Left ventricle myocardium superior (tissue), 1 donor: Measurements from ENCODE around the gene NFIA. TPM values are rescaled to one million over a fixed set of nuclear protein-coding genes. Genes with fewer than 3 reads are reported as not detected.
"Not testable (repeated sequence)": the region's sequence is repeated elsewhere in the genome, so short reads cannot be mapped to it uniquely, and the experiment has no call there.

Experiments used
- ATAC-seq: fragments of 200-7000 bp; cut with Tn5 transposase; one replicate; pipeline ENCODE4 v1.9.1; 2020; ENCODE audit warnings: mild to moderate bottlenecking, moderate library complexity
- DNase-seq: peaks from one replicate; pipeline ENCODE4 v3.0.0-alpha.2; 2020
- intact Hi-C: fragments of 100-400 bp; cut with micrococcal nuclease; formaldehyde crosslinking; loops from one replicate; pipeline ENCODE4 v1.11.0; 2022
- total RNA-seq: library from RNA; stranded (reverse); fragmentation: NEBNext Ultra II Directional; extraction: Animal tissue kit (Norgen Biotek cat#: 25700); gene quantifications from one replicate; pipeline ENCODE4 v1.2.1, GENCODE V29; 2021
- donor health status: DM: no; HTN: yes; CAD: no; lungs with severe emphysema.

Gene NFIA
- total RNA-seq, 1 donor from 2014 or later = 102 TPM

GRCh38 chr1:61114178-61114870, 32.0 kb downstream of the NFIA start:
- intact Hi-C loops = no loop called here
- ATAC-seq (no peak), DNase-seq (no peak)

- no peak for DNase-seq
- intact Hi-C loops = no loop called here
- no peak for ATAC-seq
These were observed 33.1 kb downstream of the NFIA start for GRCh38 chr1:61115436-61115835.

- intact Hi-C loops = no loop called here
- peak; percentile 34 for ATAC-seq
- DNase-seq = no peak
These were observed 34.1 kb downstream of the NFIA start for GRCh38 chr1:61116421-61116820.

- no peak for ATAC-seq
- DNase-seq = no peak
- intact Hi-C loops = no loop called here
These were observed 34.9 kb downstream of the NFIA start for GRCh38 chr1:61117283-61117682.

- ATAC-seq (no peak), DNase-seq (no peak)
- intact Hi-C loops = no loop called here
These were observed 36.7 kb downstream of the NFIA start for GRCh38 chr1:61119085-61119484.

- intact Hi-C loops = no loop called here
- ATAC-seq (peak; percentile 38), DNase-seq (no peak)
These were observed 38.0 kb downstream of the NFIA start for GRCh38 chr1:61120246-61120840.

- ATAC-seq = peak; percentile 72
- intact Hi-C loops = no loop called here
- no peak for DNase-seq
These were observed 38.6 kb downstream of the NFIA start for GRCh38 chr1:61120998-61121397.

GRCh38 chr1:61121631-61122030, 39.3 kb downstream of the NFIA start:
- DNase-seq (no peak), ATAC-seq (no peak)
- intact Hi-C loops = no loop called here

- no peak for ATAC-seq
- DNase-seq = no peak
- intact Hi-C loops = no loop called here
These were observed 40.0 kb downstream of the NFIA start for GRCh38 chr1:61122389-61122788.

- ATAC-seq (no peak), DNase-seq (no peak)
- intact Hi-C loops = no loop called here
These were observed 41.0 kb downstream of the NFIA start for GRCh38 chr1:61123326-61123725.

GRCh38 chr1:61124078-61124477, 41.7 kb downstream of the NFIA start:
- DNase-seq = no peak
- ATAC-seq = no peak
- intact Hi-C loops = no loop called here

GRCh38 chr1:61124696-61125095, 42.3 kb downstream of the NFIA start:
- DNase-seq = peak; percentile 43
- ATAC-seq = peak; percentile 74
- intact Hi-C loops = no loop called here

GRCh38 chr1:61125263-61125662, 42.9 kb downstream of the NFIA start:
- intact Hi-C loops = no loop called here
- peak; percentile 68 for ATAC-seq
- no peak for DNase-seq

GRCh38 chr1:61125895-61126294, 43.5 kb downstream of the NFIA start:
- DNase-seq (no peak), ATAC-seq (no peak)
- intact Hi-C loops = no loop called here

GRCh38 chr1:61126843-61127242, 44.5 kb downstream of the NFIA start:
- intact Hi-C loops, DNase-seq: not testable (repeated sequence)
- peak; percentile 55 for ATAC-seq

- DNase-seq (no peak), ATAC-seq (no peak)
- intact Hi-C loops = no loop called here
These were observed 48.1 kb downstream of the NFIA start for GRCh38 chr1:61130338-61131000.

- intact Hi-C loops = no loop called here
- no peak for ATAC-seq
- no peak for DNase-seq
These were observed 48.9 kb downstream of the NFIA start for GRCh38 chr1:61131248-61131647.

- ATAC-seq (peak; percentile 53), DNase-seq (no peak)
- intact Hi-C loops = no loop called here
These were observed 49.4 kb downstream of the NFIA start for GRCh38 chr1:61131716-61132115.

- intact Hi-C loops = no loop called here
- DNase-seq = no peak
- ATAC-seq = peak; percentile 27
These were observed 49.8 kb downstream of the NFIA start for GRCh38 chr1:61132176-61132638.

- peak; percentile 39 for ATAC-seq
- no peak for DNase-seq
- intact Hi-C loops = no loop called here
These were observed 50.4 kb downstream of the NFIA start for GRCh38 chr1:61132645-61133334.
